LNCaP clone FGC (cell line): ENCODE measurements around the gene TMEM53.

ENCODE experiments used
- DNase-seq: peaks from one replicate; pipeline ENCODE4 v3.0.0-alpha.2; 2011; ENCODE audit warnings: low read depth
- H3K4me3 ChIP-seq: 2 replicates; pipeline ENCODE4 v1.5.1; 2011; ENCODE audit warnings: mild to moderate bottlenecking, low read depth, low read length, control low read depth
- TF ChIP-seq, protein P1 (sequence below): IDR thresholded peaks from 2 replicates; pipeline ENCODE4 v1.5.1; 2012; ENCODE audit warnings: mild to moderate bottlenecking; ENCODE audit not compliant: control insufficient read depth, insufficient read depth; ENCODE audit errors: extremely low read depth

Gene TMEM53

DNA sequence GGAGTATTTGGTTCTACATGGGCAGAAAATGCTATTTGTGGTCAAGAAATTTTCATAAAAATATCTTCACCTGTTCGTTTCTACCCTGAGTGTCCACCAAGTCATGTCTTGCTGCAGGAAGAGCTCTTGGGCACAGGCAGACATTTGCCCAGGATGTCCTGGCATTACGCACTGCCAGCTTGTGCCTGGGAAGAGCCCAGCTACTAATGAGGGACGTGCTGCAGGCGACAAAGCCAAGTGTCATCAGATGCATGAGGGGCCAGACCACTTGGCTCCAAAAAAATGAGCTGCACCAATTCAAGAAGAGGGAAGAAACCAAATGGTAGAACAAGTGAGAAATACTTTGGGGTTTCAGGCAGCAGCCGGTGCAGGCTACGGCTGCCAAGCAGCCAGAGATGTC, 43.8 kb upstream of the TMEM53 start:
- TF ChIP-seq, protein P1, sequence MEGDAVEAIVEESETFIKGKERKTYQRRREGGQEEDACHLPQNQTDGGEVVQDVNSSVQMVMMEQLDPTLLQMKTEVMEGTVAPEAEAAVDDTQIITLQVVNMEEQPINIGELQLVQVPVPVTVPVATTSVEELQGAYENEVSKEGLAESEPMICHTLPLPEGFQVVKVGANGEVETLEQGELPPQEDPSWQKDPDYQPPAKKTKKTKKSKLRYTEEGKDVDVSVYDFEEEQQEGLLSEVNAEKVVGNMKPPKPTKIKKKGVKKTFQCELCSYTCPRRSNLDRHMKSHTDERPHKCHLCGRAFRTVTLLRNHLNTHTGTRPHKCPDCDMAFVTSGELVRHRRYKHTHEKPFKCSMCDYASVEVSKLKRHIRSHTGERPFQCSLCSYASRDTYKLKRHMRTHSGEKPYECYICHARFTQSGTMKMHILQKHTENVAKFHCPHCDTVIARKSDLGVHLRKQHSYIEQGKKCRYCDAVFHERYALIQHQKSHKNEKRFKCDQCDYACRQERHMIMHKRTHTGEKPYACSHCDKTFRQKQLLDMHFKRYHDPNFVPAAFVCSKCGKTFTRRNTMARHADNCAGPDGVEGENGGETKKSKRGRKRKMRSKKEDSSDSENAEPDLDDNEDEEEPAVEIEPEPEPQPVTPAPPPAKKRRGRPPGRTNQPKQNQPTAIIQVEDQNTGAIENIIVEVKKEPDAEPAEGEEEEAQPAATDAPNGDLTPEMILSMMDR, result no peak
- no peak overlapping the region for H3K4me3 ChIP-seq
- DNase-seq, result no peak

DNA sequence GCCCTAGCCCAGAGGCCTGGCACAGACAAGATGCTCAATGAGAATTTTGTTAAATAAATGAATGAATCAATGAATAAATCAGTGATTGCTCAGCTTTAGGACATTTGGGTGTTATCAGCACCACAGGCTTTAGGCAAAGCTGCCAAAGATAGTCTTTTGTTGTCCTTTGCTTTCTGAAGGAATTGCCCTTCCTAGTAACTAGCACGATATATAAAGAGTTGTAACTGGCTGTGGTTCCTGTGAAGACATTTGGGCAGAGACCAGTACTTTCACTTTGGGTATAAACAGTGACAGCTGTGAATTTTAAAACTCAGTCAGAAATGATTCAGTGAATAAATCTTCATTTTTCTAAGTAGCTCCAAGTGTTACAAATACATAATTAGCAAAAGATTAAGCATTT, 43.4 kb upstream of the TMEM53 start:
- no peak overlapping the region for H3K4me3 ChIP-seq
- no peak for DNase-seq
- TF ChIP-seq, protein P1, result no peak

DNA sequence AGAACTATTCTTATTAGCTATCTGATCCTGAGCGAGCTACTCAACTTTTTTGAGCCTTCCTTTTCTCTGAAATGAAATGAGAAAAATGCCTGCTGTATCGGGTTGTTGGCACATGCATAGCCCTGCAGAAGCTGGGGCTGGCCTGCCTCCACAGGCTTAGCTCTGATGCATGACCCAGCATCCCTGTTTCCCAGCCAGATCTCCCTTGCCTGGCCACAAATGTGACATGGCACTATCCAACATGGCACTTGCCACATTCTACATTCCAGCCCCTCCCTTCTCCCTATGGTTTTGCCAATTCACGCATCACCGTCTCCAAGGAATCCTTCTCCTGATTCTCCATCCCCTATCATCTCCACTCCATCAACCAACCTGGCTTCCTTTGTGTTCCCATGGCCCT, 42.9 kb upstream of the TMEM53 start:
- no peak for DNase-seq
- TF ChIP-seq, protein P1, result no peak
- H3K4me3 ChIP-seq, result no peak overlapping the region

DNA sequence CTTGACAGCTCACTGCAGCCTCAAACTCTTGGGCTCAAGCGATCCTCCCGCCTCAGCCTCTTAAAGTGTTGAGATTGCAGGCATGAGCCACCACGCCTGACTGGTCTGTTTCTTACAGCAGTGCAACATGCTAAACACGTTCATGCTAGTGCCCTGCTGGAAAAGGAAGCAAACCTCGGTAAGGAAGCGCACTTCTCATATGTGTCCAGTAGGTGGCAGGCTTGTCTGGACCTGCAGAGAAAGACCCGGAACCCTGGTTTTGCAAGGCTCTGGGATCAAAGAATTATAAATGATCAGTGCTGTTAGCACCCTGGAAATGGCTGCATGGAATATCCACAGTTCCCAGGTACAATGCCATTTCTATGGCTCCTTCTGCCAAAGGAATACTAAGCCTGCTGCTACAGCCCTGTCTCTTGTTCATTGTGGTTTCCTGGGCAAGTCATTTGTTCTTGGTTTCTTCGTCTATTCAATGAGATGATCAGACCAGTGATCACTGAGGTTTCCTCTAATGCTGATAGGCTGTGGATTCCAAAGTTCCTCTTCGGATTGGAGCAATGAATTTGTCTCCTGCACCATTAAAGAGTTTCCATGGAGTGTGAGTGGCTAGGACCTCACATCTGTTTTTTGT, 40.8 kb upstream of the TMEM53 start:
- peak; percentile 65 for DNase-seq
- TF ChIP-seq, protein P1, result peak; percentile 90
- H3K4me3 ChIP-seq, result no peak overlapping the region

DNA sequence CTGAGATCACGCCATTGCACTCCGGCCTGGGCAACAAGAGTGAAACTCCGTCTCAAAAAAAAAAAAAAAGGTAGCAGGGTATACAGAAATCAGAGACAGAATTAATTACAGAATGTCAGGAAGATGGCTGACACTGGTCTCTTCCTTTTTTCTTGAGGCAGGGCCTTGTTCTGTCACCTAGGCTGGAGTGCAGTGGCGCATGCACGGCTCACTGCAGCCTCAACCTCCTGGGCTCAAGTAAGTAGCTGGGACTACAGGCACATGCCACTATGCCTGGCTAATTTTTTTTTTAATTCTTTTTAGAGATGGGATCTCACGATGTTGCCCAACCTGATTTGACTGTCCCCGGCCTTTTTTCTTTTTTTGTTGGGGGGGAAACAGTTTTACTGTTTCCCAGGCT, 40.3 kb upstream of the TMEM53 start:
- no peak overlapping the region for H3K4me3 ChIP-seq
- no peak for DNase-seq
- TF ChIP-seq, protein P1, result no peak

DNA sequence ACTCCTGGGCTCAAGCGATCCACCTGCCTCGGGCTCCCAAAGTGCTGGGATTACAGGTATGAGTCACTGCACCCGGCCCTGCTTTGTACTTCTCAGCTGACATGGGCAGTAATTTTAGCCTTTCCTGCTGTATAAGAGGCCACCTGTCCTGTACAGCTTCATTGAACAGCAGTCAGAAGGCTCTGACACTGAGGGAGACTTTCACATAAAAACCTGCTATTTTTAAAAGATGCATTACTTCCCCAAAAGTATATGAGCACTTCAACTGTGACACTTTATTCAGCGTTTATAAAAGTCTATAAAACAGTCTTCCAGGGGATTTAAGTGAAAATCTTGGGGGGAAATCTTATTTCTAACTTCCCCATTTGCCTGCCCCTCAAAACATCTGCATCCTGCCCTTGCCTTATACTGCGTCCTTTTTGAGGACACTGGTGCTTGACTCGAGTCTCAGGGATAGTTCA, 39.1 kb upstream of the TMEM53 start:
- TF ChIP-seq, protein P1, result no peak
- H3K4me3 ChIP-seq, result no peak overlapping the region
- no peak for DNase-seq
